T1000 (cell line): ENCODE data around the gene SERPINH1.
"Not testable (repeated sequence)": the region's sequence is repeated elsewhere in the genome, so short reads cannot be mapped to it uniquely, and the experiment has no call there.

ENCODE experiments used
- DNase-seq: peaks from one replicate; lab custom pipeline; 2025; ENCODE audit warnings: mixed read lengths; lab: John Stamatoyannopoulos, UW

Gene SERPINH1

DNA sequence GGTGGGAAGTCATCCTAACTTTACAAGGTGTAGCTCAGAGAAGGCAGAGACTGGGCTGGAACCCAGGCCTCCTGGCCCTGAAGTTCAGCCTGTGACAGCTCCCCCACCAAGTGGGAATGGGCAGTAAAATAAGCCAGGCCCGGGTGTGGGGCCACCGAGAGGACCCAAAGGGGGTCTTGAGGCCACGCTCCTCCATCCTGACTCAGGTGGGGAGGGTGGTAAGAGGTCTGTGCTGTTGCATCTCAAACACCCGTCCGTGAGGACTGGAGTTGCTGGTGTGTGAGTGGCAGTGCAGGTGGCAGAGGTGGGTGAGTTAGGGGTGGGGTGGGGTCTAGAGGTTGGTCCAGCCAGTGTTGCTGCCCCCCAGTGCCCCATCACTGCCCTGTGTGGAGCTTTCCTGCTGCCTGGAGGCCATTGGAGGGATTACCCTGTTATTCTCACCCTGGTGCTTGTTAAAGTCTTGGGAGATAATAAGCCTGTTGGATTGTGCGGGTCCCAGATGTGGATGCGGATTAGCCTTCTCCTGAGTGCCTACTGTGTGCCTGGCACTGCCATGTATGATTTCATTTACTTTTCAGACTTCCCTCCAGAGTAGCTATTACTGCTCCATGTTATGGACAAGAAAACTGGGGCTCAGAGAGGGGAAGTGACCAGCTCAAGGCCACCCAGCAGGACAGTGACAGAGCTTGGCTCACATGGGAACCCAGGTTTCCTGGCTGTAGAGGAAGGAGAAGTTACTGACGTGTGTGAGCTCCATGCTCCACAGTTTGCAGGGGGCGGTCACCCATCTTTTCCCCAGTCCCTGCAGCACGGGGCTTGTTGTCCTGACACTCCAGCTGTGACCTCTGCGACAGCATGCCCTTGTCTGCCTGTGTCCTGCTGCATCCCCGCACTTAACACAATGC is 12.9 kb downstream of the SERPINH1 start:
- no peak for DNase-seq

DNA sequence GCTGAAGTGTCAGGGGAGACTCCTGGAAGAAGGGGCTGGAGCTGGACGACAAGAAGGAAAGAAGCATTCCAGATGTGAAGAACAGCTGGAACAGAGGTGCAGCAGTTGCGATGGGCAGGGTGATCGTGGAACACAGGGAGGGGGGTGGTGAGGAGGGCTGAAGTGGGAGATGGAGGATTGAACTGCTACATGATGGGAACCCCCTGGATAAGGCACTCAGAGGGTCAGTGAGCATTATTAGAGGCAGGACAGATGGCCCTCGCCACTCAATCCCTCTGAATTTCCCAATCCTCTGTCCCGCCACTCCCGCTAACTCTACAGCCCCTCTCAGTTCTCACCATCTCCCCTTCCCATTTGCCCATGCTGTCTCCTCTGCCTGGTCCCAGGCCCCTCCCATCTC is 14.0 kb downstream of the SERPINH1 start:
- no peak for DNase-seq

- no peak for DNase-seq
These were observed 14.5 kb downstream of the SERPINH1 start for GRCh38 chr11:75576499-75576918.

- DNase-seq: peak; percentile 21
These were observed 15.2 kb downstream of the SERPINH1 start for GRCh38 chr11:75577207-75577606.

DNA sequence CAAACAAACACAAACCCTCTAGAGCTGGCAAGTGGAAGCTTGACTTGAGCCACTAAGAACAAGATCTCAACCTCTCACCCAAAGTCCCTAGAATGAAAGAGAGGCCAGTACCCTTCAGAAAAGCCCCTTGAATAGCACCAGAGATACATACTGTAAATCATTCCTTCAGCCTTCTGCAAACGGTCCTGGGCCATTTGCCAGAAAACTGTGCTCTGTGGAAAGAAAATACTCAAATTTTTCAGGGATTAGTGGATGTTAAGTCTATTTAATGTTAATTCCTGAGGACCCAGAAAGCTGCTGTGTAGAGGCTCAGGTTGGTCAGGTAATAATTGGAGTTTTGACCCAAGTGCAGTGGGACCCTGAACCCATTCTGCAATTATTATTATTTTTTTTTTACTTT is 16.9 kb downstream of the SERPINH1 start:
- DNase-seq: no peak

DNA sequence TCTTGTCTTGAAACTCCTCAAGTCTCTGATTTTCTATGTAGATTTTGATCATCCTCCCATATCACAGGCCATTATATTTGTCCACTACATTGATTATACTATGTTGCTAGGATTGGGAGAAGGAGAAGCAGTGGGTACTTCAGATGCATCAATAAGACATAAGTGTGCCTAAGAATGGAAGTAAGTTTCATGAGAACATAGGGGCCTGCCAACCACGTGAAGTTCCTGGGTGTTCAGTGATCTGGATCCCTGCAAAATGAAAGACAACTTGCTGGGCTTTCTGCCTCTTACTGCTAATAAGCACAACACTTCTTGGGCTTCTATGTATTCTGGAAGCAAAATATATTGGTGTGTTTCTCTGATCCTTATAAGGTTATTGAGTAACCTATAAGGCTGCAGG is 17.8 kb downstream of the SERPINH1 start:
- no peak for DNase-seq

DNA sequence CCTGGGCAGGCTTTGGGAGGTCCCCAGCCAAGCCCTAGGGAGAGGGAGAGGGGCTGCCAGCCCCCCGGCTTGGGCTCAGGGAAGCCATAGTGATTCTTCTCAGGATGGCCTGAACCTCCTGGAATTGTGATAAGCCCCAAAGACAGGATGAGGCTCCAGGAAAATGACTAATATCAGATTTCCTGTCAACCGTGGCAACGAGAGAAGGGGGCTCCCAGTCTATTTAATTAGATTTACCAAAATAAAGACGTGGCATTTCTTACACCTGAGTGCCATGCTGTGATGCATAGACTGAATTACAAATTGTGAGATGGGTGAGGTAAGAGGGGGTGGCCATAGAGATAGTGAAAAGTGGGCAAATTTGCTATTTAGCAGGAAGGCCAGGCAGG is 20.4 kb downstream of the SERPINH1 start:
- no peak for DNase-seq

GRCh38 chr11:75582895-75583717 is 21.1 kb downstream of the SERPINH1 start:
- peak; percentile 66 for DNase-seq

DNA sequence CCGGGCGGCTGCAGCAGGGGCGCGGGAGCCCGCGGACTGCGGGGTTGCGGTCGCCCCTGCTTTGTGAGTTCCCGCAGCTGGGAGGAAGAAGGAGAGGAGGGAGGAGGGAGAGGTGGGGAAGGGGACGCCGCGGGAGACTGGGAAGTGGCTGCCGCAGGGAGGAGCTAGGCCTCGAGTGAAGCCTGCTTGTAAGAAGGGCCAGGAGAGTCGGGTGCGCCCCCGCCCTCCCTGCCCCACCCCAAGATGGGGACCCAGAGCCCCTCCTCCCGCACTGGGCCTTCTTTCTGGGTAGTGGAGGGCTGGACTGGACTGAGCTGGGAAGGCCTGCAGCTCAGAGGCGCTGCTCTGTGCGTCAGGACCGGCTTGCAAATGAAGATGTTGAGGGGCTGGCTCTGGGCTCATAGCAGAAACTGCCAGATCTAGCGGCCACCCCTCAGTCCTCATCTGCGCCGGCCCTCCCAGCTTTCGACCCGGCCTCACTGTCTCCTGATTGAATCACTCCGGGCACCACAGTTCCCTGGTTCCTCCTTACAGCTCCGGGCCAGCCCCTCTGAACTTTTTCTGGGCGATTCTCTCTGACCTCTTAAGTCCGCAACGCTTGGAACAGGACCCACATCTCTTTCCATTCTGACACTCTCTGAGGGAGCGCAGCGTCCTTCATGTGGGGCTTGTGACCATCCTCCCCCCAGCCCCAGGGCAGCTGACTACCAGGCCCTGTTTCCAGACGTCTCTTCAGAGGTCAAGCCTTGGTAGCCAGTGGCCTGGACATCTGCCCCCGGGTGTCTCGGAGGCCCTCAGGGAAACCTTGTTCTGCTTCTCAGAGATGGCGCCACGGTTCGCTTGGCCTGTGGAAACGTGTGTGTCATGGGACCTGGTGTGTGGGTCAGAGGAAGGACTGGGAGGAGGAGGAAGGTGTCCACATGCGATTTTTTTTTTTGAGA is 21.9 kb downstream of the SERPINH1 start:
- DNase-seq: no peak

GRCh38 chr11:75584659-75585292 is 22.7 kb downstream of the SERPINH1 start:
- DNase-seq: not testable (repeated sequence)

DNA sequence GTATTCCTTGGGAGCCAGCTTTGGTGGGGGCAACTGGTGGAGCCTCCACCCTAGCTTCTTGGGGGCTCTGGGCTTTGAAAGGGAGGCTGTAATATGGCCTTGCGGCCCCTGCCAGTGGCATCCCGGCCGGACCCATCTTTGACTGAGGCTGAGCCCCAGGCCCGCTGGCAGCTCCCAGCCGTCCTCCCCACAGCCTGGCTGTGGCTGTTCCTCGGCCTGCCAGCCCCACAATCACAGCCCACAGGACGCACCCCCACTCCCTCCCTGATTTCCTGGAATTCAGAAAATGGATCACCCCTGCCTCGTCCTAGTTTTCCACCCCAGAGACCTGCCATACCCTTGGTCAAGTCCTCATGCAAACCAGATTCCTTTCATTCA is 23.2 kb downstream of the SERPINH1 start:
- no peak for DNase-seq

DNA sequence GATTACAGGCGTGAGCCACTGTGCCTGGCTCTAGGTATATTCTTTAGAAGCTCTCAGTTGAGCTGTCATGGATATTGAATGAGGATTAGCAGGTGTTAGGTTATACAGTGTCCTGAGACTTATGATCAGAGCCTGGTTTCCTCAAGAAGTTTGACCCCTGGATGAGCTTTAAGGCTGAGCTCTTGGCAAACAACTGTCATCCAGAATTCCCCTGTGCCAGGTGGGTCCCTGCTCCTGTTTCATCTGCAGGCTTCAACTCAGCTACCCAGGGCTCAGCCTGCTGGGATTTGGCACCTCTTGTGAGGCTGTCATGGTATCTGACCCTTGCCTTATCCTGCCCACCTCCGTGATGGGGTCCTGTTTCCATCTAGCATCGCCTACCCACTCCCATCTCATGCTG is 24.3 kb downstream of the SERPINH1 start:
- DNase-seq: no peak

DNA sequence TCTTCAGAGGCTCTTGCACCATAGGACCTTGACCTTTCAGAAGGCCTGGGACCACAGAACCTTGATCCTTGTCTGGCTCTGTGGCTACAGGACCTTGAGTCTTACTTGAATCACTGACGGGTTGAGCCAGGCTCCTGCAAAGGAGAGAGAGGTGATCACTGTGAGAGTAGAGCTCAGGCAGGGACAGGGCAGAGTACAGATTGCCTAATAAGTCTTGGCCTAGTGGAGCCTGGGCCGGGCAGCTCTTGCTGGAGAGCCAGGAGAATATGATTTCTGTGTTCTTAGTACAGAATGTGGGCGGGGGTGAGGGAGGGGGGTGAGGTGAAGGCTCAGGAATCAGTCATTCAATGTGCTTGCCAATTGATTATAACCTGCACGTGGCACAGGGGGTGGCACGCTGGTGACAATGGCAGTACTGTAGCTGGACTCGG is 26.0 kb downstream of the SERPINH1 start:
- no peak for DNase-seq

DNA sequence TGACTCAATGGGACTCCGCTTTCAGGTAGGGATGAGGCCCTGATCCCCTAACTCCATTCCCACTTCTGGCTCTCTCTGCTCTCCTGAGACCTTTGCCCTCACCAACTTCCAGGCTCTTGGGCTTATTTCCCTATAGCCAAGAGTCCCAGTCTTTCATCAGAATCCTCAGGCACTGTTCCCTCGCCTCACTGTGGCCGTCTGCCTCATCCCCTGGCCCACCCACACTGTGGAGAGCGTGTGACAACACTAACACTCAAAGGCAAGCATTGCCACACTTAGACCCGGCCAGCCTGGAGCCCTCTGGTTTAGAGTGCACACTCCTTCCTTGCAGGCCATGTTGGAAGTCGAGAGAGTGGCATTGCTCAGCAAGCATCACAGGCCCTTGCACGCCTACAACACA is 27.0 kb downstream of the SERPINH1 start:
- no peak for DNase-seq

DNA sequence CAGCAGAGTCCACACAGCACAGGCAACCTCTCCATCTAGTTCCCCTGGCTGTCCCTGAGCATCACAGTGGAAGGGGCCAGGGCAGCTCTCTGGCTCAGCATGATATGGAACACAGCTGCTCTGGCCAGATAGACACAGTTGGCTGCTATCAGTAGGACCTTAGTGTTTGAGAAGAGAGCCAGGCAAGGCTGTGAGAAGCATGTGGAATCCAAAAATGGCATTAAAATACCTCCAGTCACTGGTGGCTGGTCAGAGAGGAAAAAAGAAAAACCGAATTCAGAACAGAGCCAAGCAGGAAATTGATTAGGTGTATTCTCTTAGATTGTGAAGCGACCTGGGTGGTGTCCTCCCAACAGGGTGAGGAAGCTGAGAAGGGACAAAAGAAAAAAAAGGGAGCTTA is 27.9 kb downstream of the SERPINH1 start:
- no peak for DNase-seq

DNA sequence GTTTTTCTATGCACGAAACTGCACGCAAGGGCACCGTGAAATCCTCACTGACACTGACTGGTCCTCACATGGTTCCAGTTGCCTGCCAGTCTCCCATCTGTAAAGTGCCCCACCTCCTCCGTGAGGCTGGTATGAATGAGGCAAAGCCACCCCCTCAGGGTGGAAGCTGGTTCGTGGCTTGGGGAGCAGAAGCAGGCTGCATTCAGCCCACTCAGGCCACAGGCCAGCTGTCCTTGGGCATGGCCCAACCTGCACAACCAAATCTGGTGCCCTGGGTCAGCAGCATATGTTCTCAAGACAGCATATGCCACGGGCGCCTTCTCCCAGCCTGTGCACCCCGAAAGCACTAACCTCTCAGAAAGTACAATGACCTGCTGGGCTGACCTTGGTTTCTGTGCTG is 29.3 kb downstream of the SERPINH1 start:
- no peak for DNase-seq

- no peak for DNase-seq
These were observed 29.9 kb downstream of the SERPINH1 start for GRCh38 chr11:75591966-75592365.

GRCh38 chr11:75592715-75593114 is 30.7 kb downstream of the SERPINH1 start:
- no peak for DNase-seq

- no peak for DNase-seq
These were observed 31.3 kb downstream of the SERPINH1 start for GRCh38 chr11:75593286-75593915.

- no peak for DNase-seq
These were observed 32.2 kb downstream of the SERPINH1 start for GRCh38 chr11:75594211-75594610.

DNA sequence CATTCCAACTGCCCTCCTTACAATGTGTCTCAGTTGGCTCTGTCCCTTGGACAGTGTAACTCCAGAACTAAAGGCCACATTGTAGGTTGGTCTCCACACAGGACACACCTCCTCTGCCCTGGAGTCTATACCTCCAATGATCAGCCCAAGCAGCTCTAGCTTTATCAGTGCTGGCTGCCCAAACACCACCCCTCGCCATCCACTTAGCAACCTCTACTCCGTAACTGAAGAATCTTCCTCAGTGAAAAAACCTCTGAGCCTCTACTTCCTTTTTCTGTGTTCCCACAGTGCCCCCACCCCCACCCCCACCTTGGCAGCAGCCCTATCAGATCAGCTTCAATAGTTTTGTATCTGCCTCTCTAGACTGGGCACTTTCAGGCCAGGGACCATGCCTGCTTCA is 33.4 kb downstream of the SERPINH1 start:
- no peak for DNase-seq
